ENCODE results near the gene EML5. TPM values are rescaled to one million over a fixed set of nuclear protein-coding genes. Genes with fewer than 3 reads are reported as not detected.

EML5 gene
- total RNA-seq, 4 donors from 2014 or later, result 2.7 to 3.7 (median 3.7) TPM

- intact Hi-C loops (cut with DNase I), result no loop called here
- no peak overlapping the region for H3K4me3 ChIP-seq
- H3K36me3 ChIP-seq, result peaks cover 0 to 3% (median 0%) of the 10 kb centered on the region in 4 donors
- H3K9me3 ChIP-seq, result no peaks in the 10 kb centered on the region
- DNase-seq (ENCODE audit: extremely low spot score), result no peak
- no peaks in the 10 kb centered on the region for H3K27me3 ChIP-seq
- WGBS, result 98% methylated on average over 3 of the region's 3 CpGs
- H3K4me1 ChIP-seq, result no peaks in the 10 kb centered on the region
- no peak for TF ChIP-seq EP300 (IDR thresholded peaks at IDR 0.05)
- no peak for TF ChIP-seq POLR2A (IDR thresholded peaks at IDR 0.05; ENCODE audit: low read depth)
- no peak for TF ChIP-seq CTCF (IDR thresholded peaks at IDR 0.05)
- no peak for TF ChIP-seq POLR2AphosphoS5 (IDR thresholded peaks at IDR 0.05)
- no peak overlapping the region for H3K27ac ChIP-seq (replicated peaks in 1 of 4)
Measured at GRCh38 chr14:88625671-88626070, 167.1 kb downstream of the EML5 start.

- intact Hi-C loops (cut with DNase I), result no loop called here
- H3K4me3 ChIP-seq, result no peak overlapping the region
- no peak overlapping the region for H3K27ac ChIP-seq (replicated peaks in 1 of 4)
- WGBS, result 72% methylated on average over 2 of the region's 2 CpGs
- TF ChIP-seq POLR2AphosphoS5 (IDR thresholded peaks at IDR 0.05) (no peak), EP300 (IDR thresholded peaks at IDR 0.05) (no peak), POLR2A (IDR thresholded peaks at IDR 0.05; ENCODE audit: low read depth) (no peak), CTCF (IDR thresholded peaks at IDR 0.05) (no peak)
- H3K9me3 ChIP-seq, result no peaks in the 10 kb centered on the region
- peaks cover 0 to 14% (median 0%) of the 10 kb centered on the region in 4 donors for H3K36me3 ChIP-seq
- H3K27me3 ChIP-seq, result no peaks in the 10 kb centered on the region
- H3K4me1 ChIP-seq, result no peaks in the 10 kb centered on the region
- DNase-seq (ENCODE audit: extremely low spot score), result no peak
Measured at GRCh38 chr14:88621100-88621499, 171.7 kb downstream of the EML5 start.

- Histone ChIP-seq H3K27ac (replicated peaks in 1 of 4) (no peak overlapping the region), H3K4me3 (no peak overlapping the region), H3K36me3 (peaks cover 0 to 17% (median 0%) of the 10 kb centered on the region in 4 donors), H3K4me1 (peaks cover 9 to 16% (median 12%) of the 10 kb centered on the region in 4 donors), H3K27me3 (no peaks in the 10 kb centered on the region), H3K9me3 (no peaks in the 10 kb centered on the region)
- 82% methylated on average over 5 of the region's 5 CpGs for WGBS
- intact Hi-C loops (cut with DNase I), result no loop called here
- TF ChIP-seq POLR2A (IDR thresholded peaks at IDR 0.05; ENCODE audit: low read depth) (no peak), EP300 (IDR thresholded peaks at IDR 0.05) (no peak), CTCF (IDR thresholded peaks at IDR 0.05) (no peak), POLR2AphosphoS5 (IDR thresholded peaks at IDR 0.05) (no peak)
- no peak for DNase-seq (ENCODE audit: extremely low spot score)
Measured at GRCh38 chr14:88618476-88618875, 174.3 kb downstream of the EML5 start.

GRCh38 chr14:88617479-88617878, 175.3 kb downstream of the EML5 start:
- Histone ChIP-seq H3K27me3 (no peaks in the 10 kb centered on the region), H3K4me1 (peaks cover 11 to 21% (median 14%) of the 10 kb centered on the region in 4 donors), H3K36me3 (peaks cover 0 to 24% (median 3%) of the 10 kb centered on the region in 4 donors), H3K4me3 (no peak overlapping the region), H3K27ac (replicated peaks in 1 of 4) (no peak overlapping the region), H3K9me3 (no peaks in the 10 kb centered on the region)
- WGBS, result 92% methylated on average over 1 of the region's 1 CpG
- intact Hi-C loops (cut with DNase I), result no loop called here
- DNase-seq (ENCODE audit: extremely low spot score), result no peak
- TF ChIP-seq CTCF (IDR thresholded peaks at IDR 0.05) (no peak), EP300 (IDR thresholded peaks at IDR 0.05) (no peak), POLR2A (IDR thresholded peaks at IDR 0.05; ENCODE audit: low read depth) (no peak), POLR2AphosphoS5 (IDR thresholded peaks at IDR 0.05) (no peak)

- WGBS, result 87% methylated on average over 1 of the region's 1 CpG
- intact Hi-C loops (cut with DNase I), result no loop called here
- peaks cover under 1 to 28% (median 10%) of the 10 kb centered on the region in 4 donors for H3K36me3 ChIP-seq
Measured at GRCh38 chr14:88616697-88617096, 176.1 kb downstream of the EML5 start.

More at GRCh38 chr14:88616697-88617096, 176.1 kb downstream of the EML5 start:
- Histone ChIP-seq H3K27ac (replicated peaks in 1 of 4) (no peak overlapping the region), H3K9me3 (no peaks in the 10 kb centered on the region), H3K4me3 (no peak overlapping the region), H3K4me1 (peaks cover 11 to 21% (median 16%) of the 10 kb centered on the region in 4 donors), H3K27me3 (no peaks in the 10 kb centered on the region)
- no peak for DNase-seq (ENCODE audit: extremely low spot score)
- TF ChIP-seq EP300 (IDR thresholded peaks at IDR 0.05) (no peak), POLR2A (IDR thresholded peaks at IDR 0.05; ENCODE audit: low read depth) (no peak), CTCF (IDR thresholded peaks at IDR 0.05) (no peak)
